ENCODE measurements around the gene MCOLN2. TPM values are rescaled to one million over a fixed set of nuclear protein-coding genes. Genes with fewer than 3 reads are reported as not detected.

The MCOLN2 gene
- total and polyA plus RNA-seq, 4 donors: 0.16 to 0.28 (median 0.25) TPM; not detected in 1

DNA sequence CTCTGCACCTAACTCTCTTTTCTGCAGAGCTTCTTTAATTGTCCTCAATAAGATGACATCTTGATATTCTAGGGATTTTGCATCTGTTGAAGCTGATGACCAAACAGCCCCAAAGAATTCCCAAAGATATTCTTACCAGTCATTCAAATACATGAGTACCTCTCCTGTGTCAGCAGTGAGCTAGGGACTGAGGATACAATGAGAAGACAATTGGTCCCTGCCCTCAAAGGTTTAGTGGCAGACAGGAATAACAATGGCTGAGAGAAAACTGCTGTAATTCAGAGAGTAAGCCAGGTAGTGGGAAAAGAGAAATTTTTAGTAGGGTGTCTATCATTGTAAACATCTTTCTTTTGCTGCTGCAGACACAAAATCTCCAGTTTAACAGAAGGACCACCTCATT lies 45.5 kb upstream of the MCOLN2 start:
- no peak for TF ChIP-seq EGR1 (IDR thresholded peaks at IDR 0.05; ENCODE audit: low read depth in 2 of 2)
- TF ChIP-seq, protein P1, sequence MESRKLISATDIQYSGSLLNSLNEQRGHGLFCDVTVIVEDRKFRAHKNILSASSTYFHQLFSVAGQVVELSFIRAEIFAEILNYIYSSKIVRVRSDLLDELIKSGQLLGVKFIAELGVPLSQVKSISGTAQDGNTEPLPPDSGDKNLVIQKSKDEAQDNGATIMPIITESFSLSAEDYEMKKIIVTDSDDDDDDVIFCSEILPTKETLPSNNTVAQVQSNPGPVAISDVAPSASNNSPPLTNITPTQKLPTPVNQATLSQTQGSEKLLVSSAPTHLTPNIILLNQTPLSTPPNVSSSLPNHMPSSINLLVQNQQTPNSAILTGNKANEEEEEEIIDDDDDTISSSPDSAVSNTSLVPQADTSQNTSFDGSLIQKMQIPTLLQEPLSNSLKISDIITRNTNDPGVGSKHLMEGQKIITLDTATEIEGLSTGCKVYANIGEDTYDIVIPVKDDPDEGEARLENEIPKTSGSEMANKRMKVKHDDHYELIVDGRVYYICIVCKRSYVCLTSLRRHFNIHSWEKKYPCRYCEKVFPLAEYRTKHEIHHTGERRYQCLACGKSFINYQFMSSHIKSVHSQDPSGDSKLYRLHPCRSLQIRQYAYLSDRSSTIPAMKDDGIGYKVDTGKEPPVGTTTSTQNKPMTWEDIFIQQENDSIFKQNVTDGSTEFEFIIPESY (IDR thresholded peaks at IDR 0.05): no peak
- TF ChIP-seq, protein P2, sequence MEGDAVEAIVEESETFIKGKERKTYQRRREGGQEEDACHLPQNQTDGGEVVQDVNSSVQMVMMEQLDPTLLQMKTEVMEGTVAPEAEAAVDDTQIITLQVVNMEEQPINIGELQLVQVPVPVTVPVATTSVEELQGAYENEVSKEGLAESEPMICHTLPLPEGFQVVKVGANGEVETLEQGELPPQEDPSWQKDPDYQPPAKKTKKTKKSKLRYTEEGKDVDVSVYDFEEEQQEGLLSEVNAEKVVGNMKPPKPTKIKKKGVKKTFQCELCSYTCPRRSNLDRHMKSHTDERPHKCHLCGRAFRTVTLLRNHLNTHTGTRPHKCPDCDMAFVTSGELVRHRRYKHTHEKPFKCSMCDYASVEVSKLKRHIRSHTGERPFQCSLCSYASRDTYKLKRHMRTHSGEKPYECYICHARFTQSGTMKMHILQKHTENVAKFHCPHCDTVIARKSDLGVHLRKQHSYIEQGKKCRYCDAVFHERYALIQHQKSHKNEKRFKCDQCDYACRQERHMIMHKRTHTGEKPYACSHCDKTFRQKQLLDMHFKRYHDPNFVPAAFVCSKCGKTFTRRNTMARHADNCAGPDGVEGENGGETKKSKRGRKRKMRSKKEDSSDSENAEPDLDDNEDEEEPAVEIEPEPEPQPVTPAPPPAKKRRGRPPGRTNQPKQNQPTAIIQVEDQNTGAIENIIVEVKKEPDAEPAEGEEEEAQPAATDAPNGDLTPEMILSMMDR (IDR thresholded peaks at IDR 0.05; ENCODE audit: low read depth, low read length, missing input control): no peak
- no peak for TF ChIP-seq SP1 (IDR thresholded peaks at IDR 0.05)
- no peak for TF ChIP-seq HNF4G (IDR thresholded peaks at IDR 0.05)
- no peak for TF ChIP-seq RAD21 (IDR thresholded peaks at IDR 0.05)
- TF ChIP-seq, protein P3, sequence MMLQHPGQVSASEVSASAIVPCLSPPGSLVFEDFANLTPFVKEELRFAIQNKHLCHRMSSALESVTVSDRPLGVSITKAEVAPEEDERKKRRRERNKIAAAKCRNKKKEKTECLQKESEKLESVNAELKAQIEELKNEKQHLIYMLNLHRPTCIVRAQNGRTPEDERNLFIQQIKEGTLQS (IDR thresholded peaks at IDR 0.05): no peak
- TF ChIP-seq RXRA (IDR thresholded peaks at IDR 0.05): no peak
- TF ChIP-seq YY1 (IDR thresholded peaks at IDR 0.05): no peak
- TF ChIP-seq GABPA (IDR thresholded peaks at IDR 0.05 in 1 of 2, conservative IDR thresholded peaks at IDR 0.05 in 1 of 2): no peak
- TF ChIP-seq TAF1 (conservative IDR thresholded peaks at IDR 0.05): no peak
- TF ChIP-seq JUND (IDR thresholded peaks at IDR 0.05): no peak
- DNase-seq (ENCODE audit: low spot score): no peak
- H3K4me1 ChIP-seq (ENCODE audit: control insufficient read depth in 4 of 4, insufficient read depth in 4 of 4, low read length in 3 of 4): peaks cover 0 to 2% (median 0%) of the 10 kb centered on the region in 4 donors

DNA sequence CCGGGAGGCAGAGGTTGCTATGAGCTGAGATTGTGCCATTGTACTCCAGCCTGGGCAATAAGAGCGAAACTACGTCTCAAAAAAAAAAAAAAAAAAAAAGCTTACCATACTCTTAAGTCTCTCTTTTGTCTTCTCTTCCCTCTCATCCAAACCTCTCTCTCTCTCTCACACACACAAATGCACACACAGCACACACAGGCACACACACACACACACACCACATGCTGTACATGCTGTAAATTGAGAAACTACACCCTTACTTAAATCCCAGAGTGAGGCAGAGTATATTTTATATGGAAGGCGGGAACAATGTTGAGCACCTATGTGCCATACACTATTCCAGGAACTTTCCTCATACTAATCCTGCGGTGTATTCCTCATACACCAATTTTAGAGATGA lies 44.9 kb upstream of the MCOLN2 start:
- TF ChIP-seq, protein P2 (IDR thresholded peaks at IDR 0.05; ENCODE audit: low read depth, low read length, missing input control): no peak
- TF ChIP-seq HNF4G (IDR thresholded peaks at IDR 0.05): no peak
- no peak for TF ChIP-seq GABPA (IDR thresholded peaks at IDR 0.05 in 1 of 2, conservative IDR thresholded peaks at IDR 0.05 in 1 of 2)
- no peak for TF ChIP-seq SP1 (IDR thresholded peaks at IDR 0.05)
- TF ChIP-seq, protein P1 (IDR thresholded peaks at IDR 0.05): no peak
- no peak for TF ChIP-seq NR2F2 (IDR thresholded peaks at IDR 0.05)
- TF ChIP-seq FOXA2 (IDR thresholded peaks at IDR 0.05): no peak
- TF ChIP-seq, protein P3 (IDR thresholded peaks at IDR 0.05): no peak
- no peak for TF ChIP-seq JUND (IDR thresholded peaks at IDR 0.05)
- TF ChIP-seq FOXA1 (IDR thresholded peaks at IDR 0.05): no peak
- TF ChIP-seq, protein P4, sequence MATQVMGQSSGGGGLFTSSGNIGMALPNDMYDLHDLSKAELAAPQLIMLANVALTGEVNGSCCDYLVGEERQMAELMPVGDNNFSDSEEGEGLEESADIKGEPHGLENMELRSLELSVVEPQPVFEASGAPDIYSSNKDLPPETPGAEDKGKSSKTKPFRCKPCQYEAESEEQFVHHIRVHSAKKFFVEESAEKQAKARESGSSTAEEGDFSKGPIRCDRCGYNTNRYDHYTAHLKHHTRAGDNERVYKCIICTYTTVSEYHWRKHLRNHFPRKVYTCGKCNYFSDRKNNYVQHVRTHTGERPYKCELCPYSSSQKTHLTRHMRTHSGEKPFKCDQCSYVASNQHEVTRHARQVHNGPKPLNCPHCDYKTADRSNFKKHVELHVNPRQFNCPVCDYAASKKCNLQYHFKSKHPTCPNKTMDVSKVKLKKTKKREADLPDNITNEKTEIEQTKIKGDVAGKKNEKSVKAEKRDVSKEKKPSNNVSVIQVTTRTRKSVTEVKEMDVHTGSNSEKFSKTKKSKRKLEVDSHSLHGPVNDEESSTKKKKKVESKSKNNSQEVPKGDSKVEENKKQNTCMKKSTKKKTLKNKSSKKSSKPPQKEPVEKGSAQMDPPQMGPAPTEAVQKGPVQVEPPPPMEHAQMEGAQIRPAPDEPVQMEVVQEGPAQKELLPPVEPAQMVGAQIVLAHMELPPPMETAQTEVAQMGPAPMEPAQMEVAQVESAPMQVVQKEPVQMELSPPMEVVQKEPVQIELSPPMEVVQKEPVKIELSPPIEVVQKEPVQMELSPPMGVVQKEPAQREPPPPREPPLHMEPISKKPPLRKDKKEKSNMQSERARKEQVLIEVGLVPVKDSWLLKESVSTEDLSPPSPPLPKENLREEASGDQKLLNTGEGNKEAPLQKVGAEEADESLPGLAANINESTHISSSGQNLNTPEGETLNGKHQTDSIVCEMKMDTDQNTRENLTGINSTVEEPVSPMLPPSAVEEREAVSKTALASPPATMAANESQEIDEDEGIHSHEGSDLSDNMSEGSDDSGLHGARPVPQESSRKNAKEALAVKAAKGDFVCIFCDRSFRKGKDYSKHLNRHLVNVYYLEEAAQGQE (IDR thresholded peaks at IDR 0.05): no peak
- no peak for TF ChIP-seq EGR1 (IDR thresholded peaks at IDR 0.05; ENCODE audit: low read depth in 2 of 2)
- no peak for TF ChIP-seq HNF4A (conservative IDR thresholded peaks at IDR 0.05)
- no peak for TF ChIP-seq TAF1 (conservative IDR thresholded peaks at IDR 0.05)
- Histone ChIP-seq H3K36me3 (ENCODE audit: control insufficient read depth in 4 of 4, insufficient read depth in 3 of 4, low read depth in 1 of 4, low read length in 3 of 4) (no peaks in the 10 kb centered on the region), H3K9me3 (ENCODE audit: control insufficient read depth in 4 of 4, low read length in 3 of 4) (no peaks in the 10 kb centered on the region), H3K4me3 (ENCODE audit: low read depth in 1 of 3, low read length in 3 of 3) (no peak overlapping the region), H3K27me3 (ENCODE audit: control insufficient read depth in 4 of 4, insufficient read depth in 4 of 4, low read length in 3 of 4) (peaks cover 0 to 11% (median 0%) of the 10 kb centered on the region in 4 donors), H3K27ac (ENCODE audit: low read depth in 1 of 2, low read length in 2 of 2) (no peak overlapping the region), H3K4me1 (ENCODE audit: control insufficient read depth in 4 of 4, insufficient read depth in 4 of 4, low read length in 3 of 4) (no peaks in the 10 kb centered on the region), H3K9ac (ENCODE audit: low read depth in 1 of 2, low read length in 2 of 2) (no peak overlapping the region)
- WGBS: 95% methylated on average over 5 of the region's 5 CpGs
- no peak for DNase-seq (ENCODE audit: low spot score)

More for the DNA sequence above, 45.5 kb upstream of the MCOLN2 start:
- Histone ChIP-seq H3K27me3 (ENCODE audit: control insufficient read depth in 4 of 4, insufficient read depth in 4 of 4, low read length in 3 of 4) (peaks cover 0 to 14% (median 3%) of the 10 kb centered on the region in 4 donors), H3K36me3 (ENCODE audit: control insufficient read depth in 4 of 4, insufficient read depth in 3 of 4, low read depth in 1 of 4, low read length in 3 of 4) (no peaks in the 10 kb centered on the region), H3K4me3 (ENCODE audit: low read depth in 1 of 3, low read length in 3 of 3) (no peak overlapping the region), H3K9me3 (ENCODE audit: control insufficient read depth in 4 of 4, low read length in 3 of 4) (no peaks in the 10 kb centered on the region), H3K27ac (ENCODE audit: low read depth in 1 of 2, low read length in 2 of 2) (no peak overlapping the region), H3K9ac (ENCODE audit: low read depth in 1 of 2, low read length in 2 of 2) (no peak overlapping the region)
